Activated CD8-positive, alpha-beta memory T cell treated with anti-CD3 and anti-CD28 coated beads, Interleukin-2, amount 50 U/mL, for 1 hour (primary cell): ENCODE measurements around the gene FSTL4.

Experiments used
- DNase-seq: peaks from one replicate; pipeline ENCODE4 v3.0.0-alpha.2; 2020; ENCODE audit errors: extremely low read depth

FSTL4 gene

GRCh38 chr5:133387091-133387490 is 225.2 kb downstream of the FSTL4 start:
- DNase-seq, result no peak

- no peak for DNase-seq
These were observed 225.7 kb downstream of the FSTL4 start for GRCh38 chr5:133386662-133387061.

- DNase-seq, result no peak
These were observed 227.0 kb downstream of the FSTL4 start for GRCh38 chr5:133385346-133385745.

GRCh38 chr5:133384903-133385302 is 227.4 kb downstream of the FSTL4 start:
- DNase-seq, result no peak

- no peak for DNase-seq
These were observed 228.1 kb downstream of the FSTL4 start for GRCh38 chr5:133384120-133384855.

GRCh38 chr5:133383580-133383939 is 228.8 kb downstream of the FSTL4 start:
- DNase-seq, result no peak

- no peak for DNase-seq
These were observed 229.4 kb downstream of the FSTL4 start for GRCh38 chr5:133382661-133383579.

GRCh38 chr5:133381571-133382365 is 230.6 kb downstream of the FSTL4 start:
- no peak for DNase-seq

- DNase-seq, result no peak
These were observed 231.3 kb downstream of the FSTL4 start for GRCh38 chr5:133381041-133381440.

- DNase-seq, result no peak
These were observed 234.6 kb downstream of the FSTL4 start for GRCh38 chr5:133377736-133378135.

GRCh38 chr5:133376986-133377385 is 235.4 kb downstream of the FSTL4 start:
- no peak for DNase-seq

GRCh38 chr5:133373121-133373870 is 239.0 kb downstream of the FSTL4 start:
- DNase-seq, result no peak

GRCh38 chr5:133372293-133372937 is 239.9 kb downstream of the FSTL4 start:
- DNase-seq, result no peak

- no peak for DNase-seq
These were observed 240.8 kb downstream of the FSTL4 start for GRCh38 chr5:133371371-133372155.

GRCh38 chr5:133370904-133371303 is 241.4 kb downstream of the FSTL4 start:
- DNase-seq, result no peak

GRCh38 chr5:133370036-133370831 is 242.1 kb downstream of the FSTL4 start:
- DNase-seq, result no peak

GRCh38 chr5:133368916-133369783 is 243.2 kb downstream of the FSTL4 start:
- DNase-seq, result no peak

- no peak for DNase-seq
These were observed 244.4 kb downstream of the FSTL4 start for GRCh38 chr5:133367984-133368383.
